Loucy (cell line): ENCODE data around the gene SYNDIG1.

Experiments
- H2AFZ ChIP-seq: fragments of 200-600 bp; sonication (generic); 2 replicates; pipeline ENCODE4 v1.6.0; 2016; ENCODE audit warnings: antibody characterized with exemption, mild to moderate bottlenecking, low read length, moderate library complexity
- H3F3A ChIP-seq: fragments of 200-600 bp; 2 replicates; pipeline ENCODE4 v1.6.0; 2016; ENCODE audit warnings: antibody characterized with exemption, low read depth, mild to moderate bottlenecking
- H3K27me3 ChIP-seq: fragments of 200-600 bp; sonication (generic); 2 replicates; pipeline ENCODE4 v1.6.1; 2014; ENCODE audit warnings: low read length, mild to moderate bottlenecking; ENCODE audit not compliant: insufficient read depth, poor library complexity, severe bottlenecking
- H3K36me3 ChIP-seq: fragments of 200-600 bp; sonication (generic); 2 replicates; pipeline ENCODE4 v1.6.1; 2016; ENCODE audit warnings: low read length; ENCODE audit not compliant: insufficient read depth
- H3K4me1 ChIP-seq: fragments of 200-600 bp; sonication (generic); 2 replicates; pipeline ENCODE4 v1.5.1; 2014; ENCODE audit warnings: low read length, mild to moderate bottlenecking; ENCODE audit not compliant: insufficient read depth, poor library complexity, severe bottlenecking
- H3K4me2 ChIP-seq: fragments of 200-600 bp; sonication (generic); 2 replicates; pipeline ENCODE4 v1.6.0; 2014; ENCODE audit warnings: antibody characterized with exemption, low read length, low read depth, mild to moderate bottlenecking; ENCODE audit not compliant: poor library complexity, severe bottlenecking
- H3K4me3 ChIP-seq: fragments of 200-600 bp; sonication (generic); 2 replicates; pipeline ENCODE4 v1.5.1; 2014; ENCODE audit warnings: low read length, mild to moderate bottlenecking, mixed read lengths; ENCODE audit not compliant: poor library complexity, severe bottlenecking
- H3K79me2 ChIP-seq: fragments of 200-600 bp; sonication (generic); 2 replicates; pipeline ENCODE4 v1.6.1; 2014; ENCODE audit warnings: low read length; ENCODE audit not compliant: insufficient read depth
- H3K9ac ChIP-seq: fragments of 200-600 bp; sonication (generic); 2 replicates; pipeline ENCODE4 v1.6.0; 2014; ENCODE audit warnings: mild to moderate bottlenecking, low read depth, low read length, moderate library complexity; ENCODE audit not compliant: poor library complexity, severe bottlenecking
- H3K9me2 ChIP-seq: fragments of 200-600 bp; sonication (generic); replicated peaks from 2 replicates; pipeline ENCODE4 v1.6.1; 2016; ENCODE audit warnings: low read depth, low read length, mixed read lengths
- H3K9me3 ChIP-seq: fragments of 200-600 bp; sonication (generic); 2 replicates; pipeline ENCODE4 v1.6.1; 2014; ENCODE audit warnings: mild to moderate bottlenecking, antibody characterized with exemption, low read length, low read depth; ENCODE audit not compliant: insufficient read depth
- H4K20me1 ChIP-seq: fragments of 200-600 bp; sonication (generic); 2 replicates; pipeline ENCODE4 v1.6.0; 2014; ENCODE audit warnings: antibody characterized with exemption, low read length, mild to moderate bottlenecking; ENCODE audit not compliant: insufficient read depth, poor library complexity, severe bottlenecking
- CTCF ChIP-seq: fragments of 200-600 bp; sonication (generic); conservative IDR thresholded peaks from 2 replicates; pipeline ENCODE4 v1.5.1; 2014; ENCODE audit warnings: mild to moderate bottlenecking, antibody characterized with exemption, low read length
- EZH2phosphoT487 ChIP-seq: fragments of 200-600 bp; IDR thresholded peaks from 2 replicates; pipeline ENCODE4 v1.6.1; 2018; ENCODE audit warnings: antibody characterized with exemption, mild to moderate bottlenecking, moderate library complexity, borderline replicate concordance

Gene SYNDIG1

GRCh38 chr20:24672181-24672880 is 202.9 kb downstream of the SYNDIG1 start:
- Histone ChIP-seq H3K9me2 (no peaks in the 10 kb centered on the region), H2AFZ (no peak overlapping the region), H4K20me1 (no peaks in the 10 kb centered on the region), H3K4me1 (no peaks in the 10 kb centered on the region), H3K4me2 (no peak overlapping the region), H3K79me2 (no peaks in the 10 kb centered on the region), H3F3A (no peaks in the 10 kb centered on the region), H3K9me3 (no peaks in the 10 kb centered on the region; the same call in 1 of the 2 replicates), H3K9ac (no peak overlapping the region), H3K36me3 (no peaks in the 10 kb centered on the region), H3K27me3 (no peaks in the 10 kb centered on the region), H3K4me3 (no peak overlapping the region)
- TF ChIP-seq CTCF (no peak), EZH2phosphoT487 (no peak)

- no peaks in the 10 kb centered on the region for H3K79me2 ChIP-seq
- H3K9me3 ChIP-seq: no peaks in the 10 kb centered on the region; the same call in 1 of the 2 replicates
- H2AFZ ChIP-seq: no peak overlapping the region
- H3K9ac ChIP-seq: no peak overlapping the region
- no peaks in the 10 kb centered on the region for H3K9me2 ChIP-seq
- no peak overlapping the region for H3K4me3 ChIP-seq
- TF ChIP-seq EZH2phosphoT487: no peak
- no peak for TF ChIP-seq CTCF
- no peak overlapping the region for H3K4me2 ChIP-seq
- H3F3A ChIP-seq: no peaks in the 10 kb centered on the region
- no peaks in the 10 kb centered on the region for H3K27me3 ChIP-seq
- H3K36me3 ChIP-seq: no peaks in the 10 kb centered on the region
- no peaks in the 10 kb centered on the region for H4K20me1 ChIP-seq
- H3K4me1 ChIP-seq: no peaks in the 10 kb centered on the region
These were observed 203.7 kb downstream of the SYNDIG1 start for GRCh38 chr20:24672886-24673677.

DNA sequence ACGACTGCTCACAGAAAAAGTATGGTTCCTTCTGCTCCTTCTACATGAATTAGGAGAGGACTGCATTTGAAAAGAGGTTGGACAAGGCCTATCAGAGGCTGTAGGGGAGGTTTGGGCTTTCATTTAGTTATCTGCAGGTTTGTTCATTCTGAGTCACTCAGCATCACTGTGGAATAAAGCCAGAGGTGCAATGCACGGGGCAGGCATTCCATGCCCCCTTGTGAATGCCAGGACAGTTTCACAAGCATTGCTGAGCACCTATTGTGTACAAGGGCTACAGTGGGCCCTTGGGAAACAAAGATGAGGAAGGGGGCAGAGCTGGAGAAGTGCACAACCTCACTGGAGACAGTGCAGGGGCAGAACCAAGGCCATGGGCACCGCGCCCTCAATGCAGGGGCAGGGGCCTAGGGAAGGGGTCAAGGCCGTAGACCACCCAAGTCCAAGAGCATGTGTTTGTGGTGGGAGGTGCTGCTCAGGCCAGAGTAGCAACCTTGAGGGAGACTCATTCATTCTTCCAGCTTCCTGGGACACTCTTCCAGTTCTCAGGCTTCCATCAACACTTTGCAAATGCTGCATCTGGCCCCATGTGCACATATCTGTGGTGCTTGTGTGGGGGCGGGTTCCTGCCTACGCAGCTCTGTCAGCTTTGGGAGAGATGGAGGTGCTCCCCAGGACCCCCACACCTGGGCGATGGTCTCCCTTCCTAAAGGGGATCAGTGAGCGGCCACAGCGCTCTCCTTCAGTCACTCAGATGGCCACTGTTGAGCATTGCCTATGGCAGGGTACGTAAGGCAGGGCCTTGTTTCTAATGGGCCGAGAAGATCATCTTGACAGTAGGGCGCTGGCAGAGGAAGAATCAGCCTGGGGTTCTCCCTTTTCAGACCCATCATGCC is 204.5 kb downstream of the SYNDIG1 start:
- no peaks in the 10 kb centered on the region for H3K79me2 ChIP-seq
- no peak overlapping the region for H2AFZ ChIP-seq
- no peaks in the 10 kb centered on the region for H3K9me2 ChIP-seq
- no peaks in the 10 kb centered on the region for H3K36me3 ChIP-seq
- no peak overlapping the region for H3K9ac ChIP-seq
- H3K9me3 ChIP-seq: no peaks in the 10 kb centered on the region; the same call in 1 of the 2 replicates
- H3F3A ChIP-seq: no peaks in the 10 kb centered on the region
- H3K4me2 ChIP-seq: no peak overlapping the region
- no peak for TF ChIP-seq EZH2phosphoT487
- TF ChIP-seq CTCF: no peak
- H3K4me3 ChIP-seq: no peak overlapping the region
- no peaks in the 10 kb centered on the region for H4K20me1 ChIP-seq
- no peaks in the 10 kb centered on the region for H3K27me3 ChIP-seq
- H3K4me1 ChIP-seq: no peaks in the 10 kb centered on the region
